Urinary bladder (tissue), 4 donors: Measurements from ENCODE around the gene PGGT1B. TPM values are rescaled to one million over a fixed set of nuclear protein-coding genes. Genes with fewer than 3 reads are reported as not detected.

ENCODE experiments used
- DNase-seq: peaks from one replicate; pipeline ENCODE4 v3.0.0-alpha.2; 2015; ENCODE audit errors: extremely low spot score
- H3K27ac ChIP-seq: one replicate; pipeline ENCODE4 v1.5.1; 2013; ENCODE audit warnings: low read depth, mild to moderate bottlenecking, moderate library complexity
- H3K36me3 ChIP-seq: one replicate; pipeline ENCODE4 v1.6.1; 2013; ENCODE audit warnings: mild to moderate bottlenecking, moderate library complexity; ENCODE audit not compliant: insufficient read depth
- H3K4me1 ChIP-seq: one replicate; pipeline ENCODE4 v1.6.1; 2013; ENCODE audit warnings: mild to moderate bottlenecking, moderate library complexity; ENCODE audit not compliant: insufficient read depth
- H3K4me3 ChIP-seq: one replicate; pipeline ENCODE4 v1.5.1; 2013; ENCODE audit warnings: low read depth, low read length
- WGBS: extraction: QIAGEN DNeasy Blood & Tissue Kit; methylation state at CpG from one replicate; pipeline ENCODE4 v1.1.7; 2013; 5-methylcytosine and 5-hydroxymethylcytosine counted together
- polyA plus RNA-seq: library from polyadenylated mRNA; stranded (reverse); fragments of 200-250 nt; gene quantifications from one replicate; pipeline ENCODE4 v1.2.3, GENCODE V29; 2013
- small RNA-seq: library from RNA; depleted of rRNA; stranded (forward); fragments of <200 nt; gene quantifications from one replicate; pipeline ENCODE3, GENCODE V24; 2014
- total RNA-seq: library from RNA; depleted of rRNA; stranded (reverse); fragments of >200 nt; gene quantifications from one replicate; pipeline ENCODE4 v1.2.3, GENCODE V29; 2014
- donor health status: healthy with polysubstance abuse.
- donor health status: healthy.

The PGGT1B gene
- total and polyA plus RNA-seq, 2 donors: 7.0 to 30.5 TPM

- Histone ChIP-seq H3K27ac (no peak overlapping the region), H3K36me3 (no peaks in the 10 kb centered on the region), H3K4me3 (no peak overlapping the region), H3K4me1 (no peaks in the 10 kb centered on the region)
- WGBS: 90% methylated on average over 3 of the region's 3 CpGs
- no peak for DNase-seq
Measured at GRCh38 chr5:115160975-115161475, 101.7 kb downstream of the PGGT1B start.

Small RNA genes within 50 kb of the gene (small RNA-seq; reads per million reads assigned to genes)
- not detected for gene HMGN1P15

Other genes with a start within 250 kb of the PGGT1B start
- 1.8 TPM for gene TRIM36, start 93.0 kb downstream of the PGGT1B start, total RNA-seq
- gene TRIM36, start 93.0 kb downstream of the PGGT1B start, polyA plus RNA-seq: 0.34 TPM
- 11.3 TPM for gene CCDC112, start 33.8 kb upstream of the PGGT1B start, total RNA-seq
- 5.5 TPM for gene CCDC112, start 33.8 kb upstream of the PGGT1B start, polyA plus RNA-seq